Putamen (tissue), 1 donor: ENCODE results near the gene PSMA7.
"Not testable (repeated sequence)": the region's sequence is repeated elsewhere in the genome, so short reads cannot be mapped to it uniquely, and the experiment has no call there.

Experiments
- DNase-seq: peaks from one replicate; pipeline ENCODE4 v3.0.0-alpha.2; 2016; ENCODE audit warnings: low spot score

Gene PSMA7

GRCh38 chr20:62119115-62119514 is 24.1 kb downstream of the PSMA7 start:
- no peak for DNase-seq

GRCh38 chr20:62118113-62119043 is 24.8 kb downstream of the PSMA7 start:
- no peak for DNase-seq

GRCh38 chr20:62117658-62118057 is 25.5 kb downstream of the PSMA7 start:
- DNase-seq: no peak

GRCh38 chr20:62117362-62117646 is 25.9 kb downstream of the PSMA7 start:
- DNase-seq: no peak

GRCh38 chr20:62116558-62117361 is 26.4 kb downstream of the PSMA7 start:
- no peak for DNase-seq

GRCh38 chr20:62115800-62116407 is 27.3 kb downstream of the PSMA7 start:
- not testable (repeated sequence) for DNase-seq

- DNase-seq: no peak
Measured at GRCh38 chr20:62114894-62115293, 28.3 kb downstream of the PSMA7 start.

- DNase-seq: no peak
Measured at GRCh38 chr20:62112368-62112767, 30.8 kb downstream of the PSMA7 start.

GRCh38 chr20:62111148-62111547 is 32.0 kb downstream of the PSMA7 start:
- no peak for DNase-seq

GRCh38 chr20:62105592-62105991 is 37.6 kb downstream of the PSMA7 start:
- no peak for DNase-seq

GRCh38 chr20:62104791-62105345 is 38.3 kb downstream of the PSMA7 start:
- DNase-seq: no peak

GRCh38 chr20:62104234-62104789 is 38.9 kb downstream of the PSMA7 start:
- no peak for DNase-seq

- no peak for DNase-seq
Measured at GRCh38 chr20:62103508-62104233, 39.5 kb downstream of the PSMA7 start.

- DNase-seq: no peak
Measured at GRCh38 chr20:62101078-62101477, 42.1 kb downstream of the PSMA7 start.

GRCh38 chr20:62097881-62098407 is 45.2 kb downstream of the PSMA7 start:
- no peak for DNase-seq

GRCh38 chr20:62096421-62097380 is 46.5 kb downstream of the PSMA7 start:
- DNase-seq: no peak

GRCh38 chr20:62089393-62089792 is 53.8 kb downstream of the PSMA7 start:
- no peak for DNase-seq

- DNase-seq: no peak
Measured at GRCh38 chr20:62088258-62089127, 54.7 kb downstream of the PSMA7 start.

- DNase-seq: no peak
Measured at GRCh38 chr20:62087632-62088031, 55.6 kb downstream of the PSMA7 start.
